ENCODE measurements around the gene COL20A1.

Gene COL20A1

DNA sequence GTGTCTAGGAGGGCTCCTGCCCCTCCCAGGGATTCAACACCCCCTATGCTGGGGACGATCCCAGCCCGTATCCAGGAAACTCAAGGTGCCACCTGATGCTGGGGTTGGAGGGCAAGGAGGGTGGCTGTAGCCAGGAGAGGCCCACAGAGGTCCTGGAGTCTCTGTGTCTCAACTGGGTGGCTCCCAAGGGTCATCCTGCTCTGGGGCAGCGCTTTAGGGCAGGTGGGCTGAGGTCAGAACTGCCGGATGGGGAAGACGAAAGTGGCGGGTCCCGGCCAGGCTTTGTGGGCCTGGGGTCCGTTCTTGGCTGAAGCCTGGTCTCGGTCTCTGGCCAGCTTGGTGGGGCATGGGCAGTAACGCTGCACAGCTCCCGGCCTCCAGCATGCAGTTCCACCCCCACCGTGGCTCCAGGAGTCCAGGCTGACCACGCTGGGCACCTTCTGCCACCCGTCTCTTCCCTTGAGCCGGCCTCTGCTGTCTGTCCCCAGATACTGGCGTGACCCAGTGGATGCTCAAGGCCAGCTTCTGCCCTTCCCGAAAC, 2.8 kb upstream of the COL20A1 start:
- no peak for DNase-seq
- peaks cover 27% of the 10 kb centered on the region for H3K4me1 ChIP-seq (ENCODE audit: control insufficient read depth, insufficient read depth, low read depth, low read length)
- no peak overlapping the region for H3K14ac ChIP-seq (ENCODE audit: low read length in 2 of 2)
- 93% methylated on average over 17 of the region's 17 CpGs for WGBS
- H3K4me3 ChIP-seq (ENCODE audit: insufficient read depth in 1 of 2, low read depth in 1 of 2, low read length in 2 of 2): no peak overlapping the region
- no peak overlapping the region for H2BK12ac ChIP-seq (ENCODE audit: low read length in 2 of 2)
- H4K91ac ChIP-seq (ENCODE audit: low read length): no peak overlapping the region
- H2BK15ac ChIP-seq (ENCODE audit: low read depth, poor library complexity, severe bottlenecking): no peak overlapping the region
- H2AFZ ChIP-seq (ENCODE audit: low read depth, low read length): no peak overlapping the region
- H3K36me3 ChIP-seq (ENCODE audit: control insufficient read depth in 1 of 2, insufficient read depth in 2 of 2, low read depth in 1 of 2, low read length in 2 of 2): peaks cover 40 to 67% of the 10 kb centered on the region in 2 experiments
- H3K18ac ChIP-seq (ENCODE audit: low read depth in 1 of 2, low read length in 2 of 2): no peak overlapping the region
- no peak overlapping the region for H2AK5ac ChIP-seq (ENCODE audit: low read length, severe bottlenecking)
- no peaks in the 10 kb centered on the region for H3K9me3 ChIP-seq (ENCODE audit: control insufficient read depth, low read length)
- peaks cover 16% of the 10 kb centered on the region for H3K79me1 ChIP-seq (replicated peaks; ENCODE audit: low read length, poor library complexity, severe bottlenecking)
- no peak overlapping the region for H3K4me2 ChIP-seq (ENCODE audit: low read length, poor library complexity, severe bottlenecking)
- no peak overlapping the region for H3K9ac ChIP-seq (ENCODE audit: low read length)
- no peak overlapping the region for H4K8ac ChIP-seq (ENCODE audit: low read length)
- no peak overlapping the region for H3K27ac ChIP-seq (ENCODE audit: low read length, poor library complexity, severe bottlenecking)
- no peak overlapping the region for H3K23ac ChIP-seq (ENCODE audit: low read length in 2 of 2)
- no peak overlapping the region for H2BK5ac ChIP-seq (ENCODE audit: low read depth, low read length, poor library complexity, severe bottlenecking)
- H3K4ac ChIP-seq (ENCODE audit: low read depth in 1 of 2, low read length in 2 of 2): no peak overlapping the region
- H3K27me3 ChIP-seq (ENCODE audit: control insufficient read depth in 1 of 2, insufficient read depth in 1 of 2, low read length in 2 of 2): peaks cover 4 to 32% of the 10 kb centered on the region in 2 experiments
- H2BK120ac ChIP-seq (ENCODE audit: low read depth, low read length): no peak overlapping the region

- Histone ChIP-seq H3K9ac (ENCODE audit: low read length) (no peak overlapping the region), H3K27me3 (ENCODE audit: control insufficient read depth in 1 of 2, insufficient read depth in 1 of 2, low read length in 2 of 2) (peaks cover 11 to 39% of the 10 kb centered on the region in 2 experiments), H3K14ac (ENCODE audit: low read length in 2 of 2) (no peak overlapping the region), H2BK120ac (ENCODE audit: low read depth, low read length) (no peak overlapping the region), H3K79me1 (replicated peaks; ENCODE audit: low read length, poor library complexity, severe bottlenecking) (peaks cover 14% of the 10 kb centered on the region), H2BK12ac (ENCODE audit: low read length in 2 of 2) (peak overlapping the region in 1 of 2 experiments; percentile 15), H3K9me3 (ENCODE audit: control insufficient read depth, low read length) (no peaks in the 10 kb centered on the region), H4K91ac (ENCODE audit: low read length) (no peak overlapping the region), H3K4me3 (ENCODE audit: insufficient read depth in 1 of 2, low read depth in 1 of 2, low read length in 2 of 2) (no peak overlapping the region), H2BK15ac (ENCODE audit: low read depth, poor library complexity, severe bottlenecking) (no peak overlapping the region), H4K8ac (ENCODE audit: low read length) (no peak overlapping the region), H2AFZ (ENCODE audit: low read depth, low read length) (no peak overlapping the region), H3K27ac (ENCODE audit: low read length, poor library complexity, severe bottlenecking) (no peak overlapping the region), H3K36me3 (ENCODE audit: control insufficient read depth in 1 of 2, insufficient read depth in 2 of 2, low read depth in 1 of 2, low read length in 2 of 2) (peaks cover 34 to 60% of the 10 kb centered on the region in 2 experiments), H3K4ac (ENCODE audit: low read depth in 1 of 2, low read length in 2 of 2) (peak overlapping the region in 1 of 2 experiments; percentile 30), H2AK5ac (ENCODE audit: low read length, severe bottlenecking) (no peak overlapping the region), H3K18ac (ENCODE audit: low read depth in 1 of 2, low read length in 2 of 2) (no peak overlapping the region), H3K23ac (ENCODE audit: low read length in 2 of 2) (no peak overlapping the region), H3K4me2 (ENCODE audit: low read length, poor library complexity, severe bottlenecking) (no peak overlapping the region), H2BK5ac (ENCODE audit: low read depth, low read length, poor library complexity, severe bottlenecking) (no peak overlapping the region), H3K4me1 (ENCODE audit: control insufficient read depth, insufficient read depth, low read depth, low read length) (peaks cover 28% of the 10 kb centered on the region)
- DNase-seq: peak; percentile 46
- 57% methylated on average over 25 of the region's 26 CpGs for WGBS
Measured at GRCh38 chr20:63290677-63291472, 2.1 kb upstream of the COL20A1 start.

DNA sequence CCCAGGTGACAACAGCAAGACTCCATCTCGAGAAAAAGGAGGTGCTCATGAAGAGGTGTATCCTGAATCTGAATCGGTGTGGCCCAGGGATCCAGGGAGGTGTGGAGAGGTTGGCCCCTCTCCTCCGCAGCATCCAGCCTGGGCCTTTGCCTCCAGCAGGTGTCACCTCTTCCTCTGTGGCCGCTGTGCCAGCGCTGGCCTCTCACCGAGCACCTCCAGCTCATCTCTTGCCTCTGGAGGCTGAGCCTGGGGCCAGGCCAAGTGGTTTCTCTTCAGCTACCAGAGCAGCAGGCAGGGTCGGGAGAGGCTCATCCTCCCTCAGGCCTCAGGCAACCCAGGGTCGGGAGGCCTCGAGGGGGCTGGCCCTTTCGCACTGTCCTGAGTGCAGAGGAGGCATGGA, 1.2 kb upstream of the COL20A1 start:
- 86% methylated on average over 10 of the region's 10 CpGs for WGBS
- H2BK15ac ChIP-seq (ENCODE audit: low read depth, poor library complexity, severe bottlenecking): no peak overlapping the region

DNA sequence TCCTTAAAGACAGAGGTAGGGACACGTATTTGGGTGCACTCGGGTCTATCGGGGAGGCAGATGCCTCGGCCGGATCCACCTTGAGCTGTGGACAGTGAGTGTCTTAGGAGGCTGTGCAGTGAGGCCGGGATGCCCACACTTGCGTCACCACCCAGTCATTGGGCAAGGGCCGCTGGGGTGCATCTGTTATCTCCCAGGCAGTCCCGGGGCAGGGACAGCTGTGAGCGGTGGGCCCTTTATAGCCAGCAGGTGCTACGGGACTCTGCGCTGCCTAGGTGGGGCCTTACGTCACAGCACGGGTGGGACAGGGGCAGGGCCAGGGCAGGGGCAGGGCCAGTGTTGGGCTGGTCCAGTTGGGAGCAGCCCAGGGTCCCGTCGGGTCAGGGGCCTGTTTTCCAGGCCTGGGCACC, 689 bp upstream of the COL20A1 start:
- WGBS: 94% methylated on average over 16 of the region's 16 CpGs
- Histone ChIP-seq H2BK120ac (ENCODE audit: low read depth, low read length) (no peak overlapping the region), H3K36me3 (ENCODE audit: control insufficient read depth in 1 of 2, insufficient read depth in 2 of 2, low read depth in 1 of 2, low read length in 2 of 2) (peaks cover 23 to 46% of the 10 kb centered on the region in 2 experiments)

More for the DNA sequence above, 1.2 kb upstream of the COL20A1 start:
- no peak overlapping the region for H3K14ac ChIP-seq (ENCODE audit: low read length in 2 of 2)
- H3K27ac ChIP-seq (ENCODE audit: low read length, poor library complexity, severe bottlenecking): no peak overlapping the region
- H3K9ac ChIP-seq (ENCODE audit: low read length): no peak overlapping the region
- H4K8ac ChIP-seq (ENCODE audit: low read length): no peak overlapping the region
- peaks cover 27 to 51% of the 10 kb centered on the region in 2 experiments for H3K36me3 ChIP-seq (ENCODE audit: control insufficient read depth in 1 of 2, insufficient read depth in 2 of 2, low read depth in 1 of 2, low read length in 2 of 2)
- peaks cover 9% of the 10 kb centered on the region for H3K79me1 ChIP-seq (replicated peaks; ENCODE audit: low read length, poor library complexity, severe bottlenecking)
- peaks cover 19 to 47% of the 10 kb centered on the region in 2 experiments for H3K27me3 ChIP-seq (ENCODE audit: control insufficient read depth in 1 of 2, insufficient read depth in 1 of 2, low read length in 2 of 2)
- H3K4ac ChIP-seq (ENCODE audit: low read depth in 1 of 2, low read length in 2 of 2): no peak overlapping the region
- H2BK120ac ChIP-seq (ENCODE audit: low read depth, low read length): no peak overlapping the region
- no peak overlapping the region for H3K4me2 ChIP-seq (ENCODE audit: low read length, poor library complexity, severe bottlenecking)
- H3K4me1 ChIP-seq (ENCODE audit: control insufficient read depth, insufficient read depth, low read depth, low read length): peaks cover 30% of the 10 kb centered on the region
- H2AFZ ChIP-seq (ENCODE audit: low read depth, low read length): no peak overlapping the region
- no peak for DNase-seq
- H3K18ac ChIP-seq (ENCODE audit: low read depth in 1 of 2, low read length in 2 of 2): no peak overlapping the region
- H2BK12ac ChIP-seq (ENCODE audit: low read length in 2 of 2): no peak overlapping the region
- no peaks in the 10 kb centered on the region for H3K9me3 ChIP-seq (ENCODE audit: control insufficient read depth, low read length)
- H3K23ac ChIP-seq (ENCODE audit: low read length in 2 of 2): no peak overlapping the region
- no peak overlapping the region for H3K4me3 ChIP-seq (ENCODE audit: insufficient read depth in 1 of 2, low read depth in 1 of 2, low read length in 2 of 2)
- no peak overlapping the region for H2BK5ac ChIP-seq (ENCODE audit: low read depth, low read length, poor library complexity, severe bottlenecking)
- no peak overlapping the region for H2AK5ac ChIP-seq (ENCODE audit: low read length, severe bottlenecking)
- H4K91ac ChIP-seq (ENCODE audit: low read length): no peak overlapping the region

More for the DNA sequence above, 689 bp upstream of the COL20A1 start:
- Histone ChIP-seq H3K27ac (ENCODE audit: low read length, poor library complexity, severe bottlenecking) (no peak overlapping the region), H2AFZ (ENCODE audit: low read depth, low read length) (no peak overlapping the region), H2BK15ac (ENCODE audit: low read depth, poor library complexity, severe bottlenecking) (no peak overlapping the region), H3K14ac (ENCODE audit: low read length in 2 of 2) (no peak overlapping the region), H4K91ac (ENCODE audit: low read length) (no peak overlapping the region), H3K27me3 (ENCODE audit: control insufficient read depth in 1 of 2, insufficient read depth in 1 of 2, low read length in 2 of 2) (peaks cover 19 to 52% of the 10 kb centered on the region in 2 experiments), H2BK12ac (ENCODE audit: low read length in 2 of 2) (no peak overlapping the region), H3K9ac (ENCODE audit: low read length) (no peak overlapping the region), H3K9me3 (ENCODE audit: control insufficient read depth, low read length) (no peaks in the 10 kb centered on the region), H3K4ac (ENCODE audit: low read depth in 1 of 2, low read length in 2 of 2) (no peak overlapping the region), H2AK5ac (ENCODE audit: low read length, severe bottlenecking) (no peak overlapping the region), H4K8ac (ENCODE audit: low read length) (no peak overlapping the region), H3K4me2 (ENCODE audit: low read length, poor library complexity, severe bottlenecking) (no peak overlapping the region), H3K79me1 (replicated peaks; ENCODE audit: low read length, poor library complexity, severe bottlenecking) (peaks cover 8% of the 10 kb centered on the region), H3K18ac (ENCODE audit: low read depth in 1 of 2, low read length in 2 of 2) (no peak overlapping the region), H2BK5ac (ENCODE audit: low read depth, low read length, poor library complexity, severe bottlenecking) (no peak overlapping the region), H3K23ac (ENCODE audit: low read length in 2 of 2) (no peak overlapping the region), H3K4me3 (ENCODE audit: insufficient read depth in 1 of 2, low read depth in 1 of 2, low read length in 2 of 2) (no peak overlapping the region), H3K4me1 (ENCODE audit: control insufficient read depth, insufficient read depth, low read depth, low read length) (peaks cover 30% of the 10 kb centered on the region)
- no peak for DNase-seq

Data from mesenchymal stem cell (in vitro differentiated cells and primary cell).